ENCODE results near the gene HEATR5B. TPM values are rescaled to one million over a fixed set of nuclear protein-coding genes. Genes with fewer than 3 reads are reported as not detected.

Gene HEATR5B
- total RNA-seq, 4 donors from 2014 or later, result 32.2 to 48.7 (median 39.4) TPM

- TF ChIP-seq CTCF (IDR thresholded peaks at IDR 0.05) (peak in 2 of 6 experiments; percentile 17 to 21), POLR2A (IDR thresholded peaks at IDR 0.05) (no peak)
- DNase-seq, result no peak
- Histone ChIP-seq H3K4me1 (no peaks in the 10 kb centered on the region), H3K27ac (no peak overlapping the region), H3K27me3 (no peaks in the 10 kb centered on the region), H3K4me3 (no peak overlapping the region), H3K36me3 (peaks cover 0 to 79% (median 0%) of the 10 kb centered on the region in 3 donors), H3K9me3 (no peaks in the 10 kb centered on the region)
Observed at GRCh38 chr2:37026050-37026449, 58.1 kb downstream of the HEATR5B start.

GRCh38 chr2:37020887-37021796 is 63.0 kb downstream of the HEATR5B start:
- TF ChIP-seq POLR2A (IDR thresholded peaks at IDR 0.05) (no peak), CTCF (IDR thresholded peaks at IDR 0.05) (no peak)
- peaks cover 0 to 79% (median 0%) of the 10 kb centered on the region in 3 donors for H3K36me3 ChIP-seq
- H3K9me3 ChIP-seq, result no peaks in the 10 kb centered on the region
- H3K27me3 ChIP-seq, result no peaks in the 10 kb centered on the region
- DNase-seq, result no peak
- H3K27ac ChIP-seq, result peak overlapping the region in 2 of 4 donors; percentile 6 to 19
- no peak overlapping the region for H3K4me3 ChIP-seq
- H3K4me1 ChIP-seq, result no peaks in the 10 kb centered on the region

- no peaks in the 10 kb centered on the region for H3K9me3 ChIP-seq
- no peak overlapping the region for H3K4me3 ChIP-seq
- no peaks in the 10 kb centered on the region for H3K27me3 ChIP-seq
- peak overlapping the region in 1 of 4 donors; percentile 6 for H3K27ac ChIP-seq
- TF ChIP-seq POLR2A (IDR thresholded peaks at IDR 0.05) (no peak), CTCF (IDR thresholded peaks at IDR 0.05) (no peak)
- DNase-seq, result peak in 2 of 3 donors; percentile 29 to 59
- no peaks in the 10 kb centered on the region for H3K4me1 ChIP-seq
- H3K36me3 ChIP-seq, result peaks cover 0 to 74% (median 0%) of the 10 kb centered on the region in 3 donors
Observed at GRCh38 chr2:37020212-37020886, 63.8 kb downstream of the HEATR5B start.

GRCh38 chr2:37013315-37013641 is 70.9 kb downstream of the HEATR5B start:
- TF ChIP-seq POLR2A (IDR thresholded peaks at IDR 0.05) (no peak), CTCF (IDR thresholded peaks at IDR 0.05) (no peak)
- no peak for DNase-seq
- H3K4me1 ChIP-seq, result peaks cover 0 to 4% (median 0%) of the 10 kb centered on the region in 4 donors
- H3K27me3 ChIP-seq, result no peaks in the 10 kb centered on the region
- H3K4me3 ChIP-seq, result peak overlapping the region in 1 of 4 donors; percentile 13
- peaks cover 0 to 65% (median 0%) of the 10 kb centered on the region in 3 donors for H3K36me3 ChIP-seq
- peak overlapping the region in 2 of 4 donors; percentile 30 to 60 for H3K27ac ChIP-seq
- no peaks in the 10 kb centered on the region for H3K9me3 ChIP-seq

- Histone ChIP-seq H3K4me1 (peaks cover 0 to 4% (median 0%) of the 10 kb centered on the region in 4 donors), H3K27ac (peak overlapping the region in 1 of 4 donors; percentile 49), H3K9me3 (no peaks in the 10 kb centered on the region), H3K36me3 (peaks cover 0 to 77% (median 0%) of the 10 kb centered on the region in 3 donors), H3K27me3 (no peaks in the 10 kb centered on the region), H3K4me3 (no peak overlapping the region)
- DNase-seq, result no peak
- TF ChIP-seq CTCF (IDR thresholded peaks at IDR 0.05) (no peak), POLR2A (IDR thresholded peaks at IDR 0.05) (no peak)
Observed at GRCh38 chr2:37011130-37011529, 73.0 kb downstream of the HEATR5B start.
